ENCODE results near the gene VEGFD. TPM values are rescaled to one million over a fixed set of nuclear protein-coding genes. Genes with fewer than 3 reads are reported as not detected.
A peak's percentile ranks its signal among the peaks of the same experiment; 100 is the strongest.

The VEGFD gene
- total and polyA plus RNA-seq, 12 donors, result 1.1 to 21.0 (median 4.4) TPM

GRCh38 chrX:15410947-15411346 is 26.7 kb upstream of the VEGFD start:
- Histone ChIP-seq H3K4me1 (peaks cover 0 to 6% (median under 1%) of the 10 kb centered on the region in 9 donors), H3K27me3 (peaks cover 0 to 60% (median 0%) of the 10 kb centered on the region in 7 donors), H3K36me3 (peaks cover 0 to 3% (median 0%) of the 10 kb centered on the region in 9 donors), H3K9me3 (no peaks in the 10 kb centered on the region), H3K27ac (no peak overlapping the region), H3K4me3 (no peak overlapping the region)
- DNase-seq (no peak), ATAC-seq (no peak)
- intact Hi-C loops (cut with DNase I), result loop anchor here in 1 of 10 donors (10.0 kb wide), 1 partner anchor 56 kb away; no protein-coding TSS in a partner anchor
- 67 to 81% methylated on average over 2 of the region's 2 CpGs for WGBS, 2 donors
- no peak for TF ChIP-seq CTCF (IDR thresholded peaks at IDR 0.05)

DNA sequence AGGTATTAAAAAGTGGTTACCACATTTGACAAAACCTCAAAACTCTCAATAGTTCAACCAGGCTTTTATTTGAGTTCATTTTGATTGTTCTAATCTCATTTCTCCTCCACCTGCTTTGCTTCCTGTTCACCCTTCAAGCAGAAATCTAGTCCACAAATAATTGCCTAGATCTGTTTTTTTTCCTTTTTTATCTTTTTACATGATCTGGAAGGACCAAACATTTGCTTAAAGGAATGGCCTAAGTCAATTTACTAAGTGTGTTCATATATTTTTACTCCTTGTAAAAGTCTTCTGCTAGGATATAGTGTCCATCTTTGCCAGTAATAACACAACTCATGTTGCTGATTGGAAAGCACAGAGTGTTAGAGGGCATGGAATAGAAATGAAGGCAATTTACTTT is 26.2 kb upstream of the VEGFD start:
- intact Hi-C loops (cut with DNase I), result loop anchor here in 1 of 10 donors (10.0 kb wide), 1 partner anchor 56 kb away; no protein-coding TSS in a partner anchor
- Histone ChIP-seq H3K4me3 (no peak overlapping the region), H3K4me1 (peaks cover 0 to 11% (median 5%) of the 10 kb centered on the region in 9 donors), H3K36me3 (peaks cover 0 to 3% (median 0%) of the 10 kb centered on the region in 9 donors), H3K27ac (no peak overlapping the region), H3K9me3 (no peaks in the 10 kb centered on the region), H3K27me3 (peaks cover 0 to 63% (median 0%) of the 10 kb centered on the region in 7 donors)
- TF ChIP-seq CTCF (IDR thresholded peaks at IDR 0.05), result no peak
- DNase-seq (no peak), ATAC-seq (no peak)

- no peak for TF ChIP-seq CTCF (IDR thresholded peaks at IDR 0.05)
- Histone ChIP-seq H3K36me3 (peaks cover 0 to 3% (median 0%) of the 10 kb centered on the region in 9 donors), H3K27ac (peak overlapping the region in 3 of 10 donors; percentile 44 to 60 (median 58)), H3K9me3 (no peaks in the 10 kb centered on the region), H3K4me3 (no peak overlapping the region), H3K4me1 (peaks cover 0 to 52% (median 15%) of the 10 kb centered on the region in 9 donors), H3K27me3 (peaks cover 0 to 67% (median 0%) of the 10 kb centered on the region in 7 donors)
- ATAC-seq, result peak in 4 of 8 donors; percentile 33 to 78 (median 54)
- intact Hi-C loops (cut with DNase I), result loop anchor here in 1 of 10 donors (10.0 kb wide), 1 partner anchor 49 kb away; no protein-coding TSS in a partner anchor
- WGBS, 2 donors, result 57 to 65% methylated on average over 3 of the region's 3 CpGs
- peak in 1 of 2 donors; percentile 19 for DNase-seq
Observed at GRCh38 chrX:15405846-15406245, 21.6 kb upstream of the VEGFD start.

DNA sequence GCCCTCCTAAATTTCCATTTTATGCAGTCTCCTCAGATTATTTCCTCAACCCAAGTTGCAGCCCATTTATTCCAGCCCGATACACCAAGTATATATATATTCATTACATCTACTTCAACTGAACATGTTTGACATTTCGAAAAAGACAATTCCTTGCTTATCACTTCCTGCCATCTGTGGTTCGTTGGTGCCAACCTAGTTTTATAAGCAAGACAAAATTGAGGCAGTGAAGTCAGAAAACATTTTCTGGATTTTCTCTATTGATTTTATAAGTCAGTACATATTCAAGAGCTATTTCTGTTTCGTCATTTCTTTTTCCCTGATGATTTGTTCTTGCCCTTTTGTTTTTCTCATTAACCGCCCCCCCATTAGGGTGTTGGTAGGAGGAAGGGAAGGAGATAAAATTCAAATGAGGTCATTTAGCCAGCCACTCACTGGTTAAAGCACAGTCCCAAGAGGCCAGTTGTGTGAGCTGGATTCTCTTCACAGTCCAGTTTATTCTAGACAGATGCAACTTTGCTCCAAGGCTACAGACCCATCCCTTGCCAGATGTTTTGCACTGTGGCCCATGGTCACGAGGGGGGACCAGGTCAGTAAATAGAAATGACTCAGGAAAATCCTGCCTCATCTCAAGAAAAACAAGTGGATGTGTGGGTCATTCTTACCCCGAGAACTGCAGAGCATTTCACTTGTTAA is 20.3 kb upstream of the VEGFD start:
- intact Hi-C loops (cut with DNase I), result loop anchor here in 1 of 10 donors (10.0 kb wide), 1 partner anchor 50 kb away; no protein-coding TSS in a partner anchor
- WGBS, 2 donors, result 37 to 41% methylated on average over 7 of the region's 7 CpGs

More for the DNA sequence above, 20.3 kb upstream of the VEGFD start:
- peaks cover 0 to 52% (median 15%) of the 10 kb centered on the region in 9 donors for H3K4me1 ChIP-seq
- peaks cover 0 to 64% (median 0%) of the 10 kb centered on the region in 7 donors for H3K27me3 ChIP-seq
- peak overlapping the region in 8 of 10 donors; percentile 22 to 64 (median 45) for H3K27ac ChIP-seq
- peaks cover 0 to 3% (median 0%) of the 10 kb centered on the region in 9 donors for H3K36me3 ChIP-seq
- DNase-seq (peak; percentile 25 to 70), ATAC-seq (peak; percentile 69 to 94 (median 88))
- TF ChIP-seq CTCF (IDR thresholded peaks at IDR 0.05), result no peak
- H3K9me3 ChIP-seq, result no peaks in the 10 kb centered on the region
- no peak overlapping the region for H3K4me3 ChIP-seq

All from heart right ventricle (tissue), 16 donors.